HG03066 (cell line): Measurements from ENCODE around the gene ATP8B4.

Experiments
- ATAC-seq: cut with Tn5 transposase; IDR thresholded peaks from one replicate; pipeline ENCODE4 v1.9.1; 2021; ENCODE audit warnings: low read depth; ENCODE audit not compliant: unreplicated experiment

ATP8B4 gene

GRCh38 chr15:49826640-49827234, 292.3 kb downstream of the ATP8B4 start:
- no peak for ATAC-seq

GRCh38 chr15:49824775-49825099, 294.3 kb downstream of the ATP8B4 start:
- ATAC-seq, result no peak

DNA sequence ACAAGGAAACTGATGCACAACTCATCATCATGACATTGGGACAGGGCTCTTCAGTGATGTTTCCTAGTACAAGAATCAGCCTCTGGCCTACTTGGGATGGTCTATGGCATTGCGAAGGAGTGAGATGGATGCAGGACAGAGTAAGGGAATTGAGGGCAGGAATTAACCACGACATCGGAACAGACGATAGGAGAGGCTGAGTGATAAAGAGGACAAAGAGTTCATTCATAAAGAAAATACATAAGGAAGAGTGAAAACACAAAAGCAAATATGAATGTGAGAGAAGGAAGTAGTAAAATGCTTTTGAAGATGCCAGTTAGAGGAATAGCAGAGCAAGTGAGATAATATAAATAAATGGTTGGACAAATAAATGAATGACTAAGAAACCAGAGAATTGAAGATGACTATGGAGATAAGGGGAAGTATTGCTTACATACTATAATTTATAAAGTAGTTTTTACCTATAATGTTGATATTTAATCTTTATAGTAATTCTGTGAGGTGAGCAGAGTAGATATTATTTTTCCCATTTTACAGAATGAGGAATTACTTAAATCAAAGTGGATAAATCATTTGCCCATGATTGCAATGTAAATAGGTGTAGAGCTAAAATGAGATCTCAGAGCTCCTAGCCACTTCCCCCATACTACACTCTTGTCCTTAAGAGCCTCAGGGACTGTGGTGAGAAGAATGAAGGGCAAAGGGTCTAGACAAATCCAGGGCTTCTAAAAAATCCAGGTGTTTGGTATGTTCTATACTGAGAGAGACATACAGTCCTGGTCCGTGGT, 294.9 kb downstream of the ATP8B4 start:
- no peak for ATAC-seq

DNA sequence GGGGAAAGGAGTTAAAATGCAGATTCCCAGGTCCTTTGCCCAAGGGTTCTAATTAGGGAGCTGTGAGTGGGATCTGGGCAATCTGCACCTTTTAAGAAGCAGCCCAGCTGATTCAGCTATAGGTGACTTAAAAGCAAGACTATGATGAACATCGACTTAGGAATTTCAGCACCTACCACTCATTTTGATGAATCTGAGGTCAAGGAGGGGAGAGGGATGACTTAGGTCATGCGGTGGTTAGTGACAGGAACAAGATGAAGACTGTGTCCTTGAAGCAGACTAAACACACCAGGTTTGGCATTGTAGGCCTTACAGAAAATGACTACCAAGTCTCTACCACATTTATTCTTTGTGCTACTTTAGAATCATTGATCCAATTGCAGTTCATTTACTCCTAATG, 301.9 kb downstream of the ATP8B4 start:
- no peak for ATAC-seq

- ATAC-seq, result no peak
These were observed 303.1 kb downstream of the ATP8B4 start for GRCh38 chr15:49815950-49816349.

DNA sequence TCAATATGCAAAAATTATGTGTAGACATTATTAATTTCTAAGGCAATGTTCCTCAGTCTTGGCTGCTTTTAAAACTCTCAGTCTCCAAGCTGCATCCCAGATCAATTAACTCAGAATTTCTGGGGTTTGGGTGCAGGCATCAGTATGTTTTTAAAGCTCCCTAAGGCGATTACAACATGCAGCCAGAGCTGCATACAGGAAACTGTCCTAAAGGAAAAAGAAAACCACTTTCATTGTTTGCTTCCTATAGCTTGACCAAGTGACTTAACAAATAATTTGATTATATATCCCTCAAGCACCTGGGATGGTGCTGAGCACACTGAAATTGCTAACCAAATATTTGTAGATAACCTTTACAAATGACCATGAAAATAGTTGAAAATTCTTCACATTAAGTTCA, 303.5 kb downstream of the ATP8B4 start:
- ATAC-seq, result no peak

DNA sequence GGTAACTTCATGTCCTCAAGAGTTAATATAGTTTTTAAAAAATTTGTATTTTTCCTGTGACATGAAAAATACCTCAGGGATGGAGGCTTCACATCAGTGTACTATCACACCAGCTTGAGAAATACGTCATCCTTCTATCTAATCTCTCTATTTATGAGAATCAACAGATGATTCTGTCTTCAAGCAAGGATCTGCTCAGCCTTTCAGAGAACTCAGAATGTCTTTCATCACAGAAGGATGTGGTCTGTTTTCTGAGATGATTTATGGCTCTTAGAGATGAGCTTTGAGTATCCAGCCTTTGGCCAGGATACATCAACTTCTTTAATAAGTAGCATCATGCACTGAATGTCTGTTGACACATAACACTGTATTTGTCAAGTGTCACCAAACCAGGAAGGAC, 304.3 kb downstream of the ATP8B4 start:
- no peak for ATAC-seq

DNA sequence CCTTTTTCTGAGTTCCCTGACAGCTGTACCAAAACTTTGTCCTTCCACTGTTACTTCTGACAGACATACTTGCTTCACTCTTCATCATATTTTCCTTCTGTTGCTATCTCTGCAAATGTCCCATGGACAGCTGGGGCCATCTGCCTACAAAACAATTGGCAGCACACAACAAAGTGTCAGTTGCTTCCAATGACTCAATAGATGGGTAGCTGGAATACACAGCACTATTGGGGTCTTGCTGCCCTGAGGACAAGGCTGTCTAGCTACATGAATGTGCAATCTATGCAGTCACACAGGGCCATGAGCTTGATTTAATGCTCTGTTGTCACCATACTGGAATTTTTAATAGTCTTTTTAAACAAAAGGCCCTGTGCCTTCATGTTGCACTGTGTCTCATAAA, 305.4 kb downstream of the ATP8B4 start:
- no peak for ATAC-seq

DNA sequence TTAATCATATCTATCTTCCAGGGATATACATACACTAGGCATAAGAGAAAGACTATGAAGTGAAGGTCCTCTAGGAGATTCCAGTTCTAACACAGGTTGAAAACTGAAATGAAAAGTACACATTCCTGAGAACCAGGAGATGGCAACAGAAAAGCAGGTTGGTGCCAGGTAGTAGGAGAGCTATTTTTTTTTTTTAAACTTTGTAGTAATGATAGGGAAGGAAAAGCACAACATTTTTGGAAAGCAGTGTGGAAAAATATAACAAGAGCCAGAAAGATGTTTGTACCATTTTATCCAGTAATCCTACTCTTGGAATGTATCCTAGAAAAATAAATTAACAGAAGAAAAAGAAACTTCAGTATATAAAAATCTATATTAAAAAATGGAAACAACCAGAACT, 308.3 kb downstream of the ATP8B4 start:
- ATAC-seq, result no peak

DNA sequence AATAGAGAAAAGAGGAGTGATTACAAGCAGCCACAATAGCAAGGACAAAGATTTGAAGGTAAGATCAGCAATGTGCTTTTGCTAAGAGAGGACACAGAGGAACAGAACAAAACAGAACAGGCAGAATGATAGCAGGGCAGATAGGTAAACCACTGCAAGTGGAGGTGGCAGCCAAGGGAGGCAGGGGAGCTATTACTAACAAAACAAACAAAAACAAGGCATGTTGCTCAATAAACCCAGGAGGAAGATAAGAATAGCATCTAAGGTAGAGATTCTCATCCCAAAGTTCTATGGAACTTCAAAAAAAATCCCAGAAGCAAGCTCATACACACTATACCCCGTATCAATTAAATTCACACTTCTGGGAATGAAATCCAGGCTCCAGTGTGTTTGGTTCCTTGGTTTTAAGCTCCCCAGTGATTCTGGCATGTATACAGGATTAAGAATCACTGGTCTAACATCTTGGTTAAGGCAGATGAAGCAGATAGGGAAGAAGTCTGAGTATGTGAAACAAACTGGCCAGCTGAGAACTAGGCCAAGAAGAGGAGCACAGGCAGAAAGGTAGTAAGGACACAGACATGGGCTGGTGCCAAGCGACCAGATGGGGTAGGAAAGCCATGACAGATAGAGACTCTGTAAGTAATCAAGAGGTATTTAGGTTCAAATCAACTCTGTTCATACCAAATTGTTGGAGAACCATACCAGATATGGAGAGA, 309.0 kb downstream of the ATP8B4 start:
- no peak for ATAC-seq

DNA sequence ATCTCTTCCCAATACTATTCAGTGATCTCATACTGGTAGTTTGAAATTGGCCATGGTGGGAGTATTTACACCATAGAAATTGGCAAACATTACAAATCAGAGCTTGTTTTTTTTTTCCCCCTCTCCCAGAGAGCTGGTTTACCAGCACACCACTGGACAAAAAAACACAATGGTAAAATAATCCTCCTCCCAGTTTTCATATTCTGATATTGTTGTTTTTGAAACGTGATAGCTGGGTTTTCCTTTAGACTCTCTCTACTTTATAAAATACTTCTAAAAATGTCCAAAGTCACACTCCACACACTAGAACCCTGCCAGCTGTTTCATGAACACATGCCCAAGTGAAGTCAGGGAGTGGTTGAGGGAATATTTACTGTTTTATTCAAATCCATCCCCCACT, 310.7 kb downstream of the ATP8B4 start:
- ATAC-seq, result no peak
